Fibroblast of the aortic adventitia (primary cell): ENCODE data around the gene LSAMP. TPM values are rescaled to one million over a fixed set of nuclear protein-coding genes. Genes with fewer than 3 reads are reported as not detected.

Experiments
- DNase-seq: peaks from one replicate; pipeline ENCODE4 v3.0.0-alpha.2; 2010; ENCODE audit warnings: low read depth
- H3K4me3 ChIP-seq: 2 replicates; pipeline ENCODE4 v1.5.1; 2011; ENCODE audit warnings: low read depth, mild to moderate bottlenecking, control low read depth, low read length, moderate library complexity
- CTCF ChIP-seq: IDR thresholded peaks from 2 replicates; pipeline ENCODE4 v1.5.1; 2011; ENCODE audit warnings: mild to moderate bottlenecking, low read length, control low read depth, inconsistent platforms; ENCODE audit not compliant: insufficient read depth
- total RNA-seq: library from RNA; depleted of rRNA; stranded (reverse); fragments of >200 nt; gene quantifications from 2 replicates; pipeline ENCODE4 v1.2.3, GENCODE V29; 2012; ENCODE audit warnings: low replicate concordance

LSAMP gene
- total RNA-seq, 1 donor: 9.8 TPM

DNA sequence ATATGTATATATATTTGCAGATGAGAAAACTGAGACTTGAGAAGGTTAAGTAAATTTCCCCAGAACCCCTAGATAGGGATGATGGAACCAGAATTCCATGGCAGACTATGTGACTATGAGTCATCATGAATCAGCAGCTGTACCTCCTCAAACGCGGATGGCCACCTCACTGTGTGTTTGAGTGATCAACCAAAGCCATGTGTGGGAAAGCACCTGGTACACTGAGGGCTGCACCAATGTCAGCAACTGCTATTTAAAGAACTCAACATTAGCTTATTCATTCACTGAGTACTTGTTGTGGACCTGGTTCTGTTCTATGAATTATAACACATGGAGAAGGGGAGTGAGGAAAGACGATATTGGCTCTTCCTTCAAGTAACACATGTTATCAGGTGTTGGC lies 445.0 kb downstream of the LSAMP start:
- H3K4me3 ChIP-seq: no peak overlapping the region
- no peak for TF ChIP-seq CTCF
- DNase-seq: peak; percentile 94

GRCh38 chr3:115999613-116000012 lies 445.7 kb downstream of the LSAMP start:
- no peak for DNase-seq
- TF ChIP-seq CTCF: no peak
- no peak overlapping the region for H3K4me3 ChIP-seq

- DNase-seq: no peak
These were observed 446.2 kb downstream of the LSAMP start for GRCh38 chr3:115999001-115999585.

GRCh38 chr3:115996420-115997108 lies 448.7 kb downstream of the LSAMP start:
- H3K4me3 ChIP-seq: no peak overlapping the region
- peak; percentile 79 for DNase-seq
- TF ChIP-seq CTCF: no peak

More at GRCh38 chr3:115999001-115999585, 446.2 kb downstream of the LSAMP start:
- no peak for TF ChIP-seq CTCF
- no peak overlapping the region for H3K4me3 ChIP-seq

DNA sequence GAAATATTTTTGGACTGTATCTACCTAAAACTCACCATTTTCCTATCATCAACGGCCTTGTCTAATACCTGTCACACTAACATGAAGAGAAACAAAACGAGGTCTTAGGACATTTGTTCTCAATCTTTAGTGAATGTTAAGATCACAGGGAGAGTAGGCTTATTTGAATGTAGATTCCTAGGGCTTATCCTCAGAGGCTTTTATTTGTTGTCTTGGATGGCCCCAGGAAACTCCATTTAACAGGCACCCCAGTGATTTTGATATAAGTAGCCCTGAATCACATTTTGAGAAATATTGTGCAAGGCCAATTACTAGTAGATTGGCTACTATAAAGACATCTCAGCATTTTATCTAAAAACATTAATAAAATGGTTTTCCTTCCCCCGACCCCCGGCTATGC lies 454.6 kb downstream of the LSAMP start:
- no peak overlapping the region for H3K4me3 ChIP-seq
- no peak for TF ChIP-seq CTCF
- DNase-seq: no peak

DNA sequence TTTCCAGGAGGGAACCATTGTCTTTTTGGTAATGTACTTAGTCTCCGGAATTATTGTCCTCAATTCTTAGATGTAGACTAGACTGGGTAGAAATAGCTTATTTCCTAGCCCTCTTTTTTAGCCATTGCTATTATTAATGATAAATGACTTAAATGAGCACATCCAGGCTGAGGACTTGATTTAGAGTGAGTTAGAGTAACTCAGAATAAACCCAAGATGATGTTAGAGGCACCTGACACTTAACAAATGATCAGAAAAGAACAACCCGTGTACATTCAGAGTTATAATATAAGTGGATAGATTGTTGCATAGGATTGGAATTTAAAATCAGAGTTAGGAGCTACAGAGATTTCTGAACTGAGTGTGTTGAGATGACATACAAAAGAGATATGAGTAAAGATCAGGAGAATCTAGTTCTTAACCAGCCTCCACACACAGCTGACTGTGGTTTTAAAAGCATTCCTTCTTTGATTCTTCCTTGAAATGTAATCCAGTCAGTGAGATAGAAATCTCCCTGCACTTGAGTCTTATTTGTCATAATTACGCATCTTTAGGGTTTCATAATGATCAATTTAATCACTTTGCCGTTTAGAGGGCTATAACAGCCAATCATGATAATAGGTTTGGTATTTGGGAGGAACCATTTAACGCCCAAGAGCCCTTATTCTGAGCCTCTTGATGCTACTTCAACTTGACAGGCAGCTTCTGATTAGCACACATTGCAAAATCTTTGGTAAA lies 455.4 kb downstream of the LSAMP start:
- no peak for TF ChIP-seq CTCF

More for the DNA sequence above, 455.4 kb downstream of the LSAMP start:
- no peak overlapping the region for H3K4me3 ChIP-seq
- peak; percentile 38 for DNase-seq
